GM06990 (cell line): ENCODE results near the gene UBXN1.
"Not testable (repeated sequence)": the region's sequence is repeated elsewhere in the genome, so short reads cannot be mapped to it uniquely, and the experiment has no call there.

Experiments used
- DNase-seq: peaks from one replicate; pipeline ENCODE4 v3.0.0-alpha.2; 2011; ENCODE audit not compliant: insufficient read length; ENCODE audit errors: extremely low read depth
- H3K27me3 ChIP-seq: replicated peaks from 2 replicates; pipeline ENCODE4 v1.6.0; 2011; ENCODE audit warnings: low read length; ENCODE audit not compliant: control insufficient read depth, insufficient read depth
- H3K36me3 ChIP-seq: 2 replicates; pipeline ENCODE4 v1.5.1; 2011; ENCODE audit warnings: low read length; ENCODE audit not compliant: control insufficient read depth, insufficient read depth
- H3K4me3 ChIP-seq: replicated peaks from 2 replicates; pipeline ENCODE4 v1.5.1; 2011; ENCODE audit warnings: low read depth, mild to moderate bottlenecking, control low read depth, low read length
- CTCF ChIP-seq: IDR thresholded peaks from 2 replicates; pipeline ENCODE4 v1.5.1; 2011; ENCODE audit warnings: low read length, control low read depth, mild to moderate bottlenecking, inconsistent platforms; ENCODE audit not compliant: insufficient read depth, poor library complexity, severe bottlenecking

Gene UBXN1

GRCh38 chr11:62678433-62678769 is 472 bp downstream of the UBXN1 start:
- Histone ChIP-seq H3K4me3 (peak overlapping the region; percentile 95), H3K27me3 (no peaks in the 10 kb centered on the region), H3K36me3 (peaks cover 7% of the 10 kb centered on the region)
- TF ChIP-seq CTCF, result no peak
- no peak for DNase-seq

GRCh38 chr11:62677714-62678113 is 1.2 kb downstream of the UBXN1 start:
- peaks cover 7% of the 10 kb centered on the region for H3K36me3 ChIP-seq
- DNase-seq, result no peak
- no peak for TF ChIP-seq CTCF
- no peaks in the 10 kb centered on the region for H3K27me3 ChIP-seq
- H3K4me3 ChIP-seq, result peak overlapping the region; percentile 95

- TF ChIP-seq CTCF, result no peak
- Histone ChIP-seq H3K4me3 (no peak overlapping the region), H3K36me3 (peaks cover 7% of the 10 kb centered on the region), H3K27me3 (no peaks in the 10 kb centered on the region)
- DNase-seq, result no peak
These were observed 1.7 kb downstream of the UBXN1 start for GRCh38 chr11:62677156-62677555.

- H3K4me3 ChIP-seq, result no peak overlapping the region
These were observed 2.2 kb downstream of the UBXN1 start for GRCh38 chr11:62676698-62677097.

GRCh38 chr11:62675415-62675814 is 3.5 kb downstream of the UBXN1 start:
- not testable (repeated sequence) for H3K27me3 ChIP-seq, H3K4me3 ChIP-seq, DNase-seq, H3K36me3 ChIP-seq

More at GRCh38 chr11:62676698-62677097, 2.2 kb downstream of the UBXN1 start:
- no peak for TF ChIP-seq CTCF
- no peak for DNase-seq
- peaks cover 7% of the 10 kb centered on the region for H3K36me3 ChIP-seq
- H3K27me3 ChIP-seq, result no peaks in the 10 kb centered on the region

- DNase-seq, result no peak
- Histone ChIP-seq H3K36me3 (peaks cover 7% of the 10 kb centered on the region), H3K27me3 (no peaks in the 10 kb centered on the region), H3K4me3 (no peak overlapping the region)
- TF ChIP-seq CTCF, result no peak
These were observed 5.7 kb downstream of the UBXN1 start for GRCh38 chr11:62673196-62673525.
